Ovary (tissue), 3 donors: ENCODE results near the gene RCE1.

Source experiments
- CTCF ChIP-seq, 3 donors: fragments of 450-650 bp in 2 of 3; fragments of 200-600 bp in 1 of 3; IDR thresholded peaks; one replicate each; pipeline versions ENCODE4 v1.5.1 to v1.8.0; 2016 to 2022; ENCODE audit warnings: antibody characterized with exemption in 3 of 3, mild to moderate bottlenecking in 1 of 3
- POLR2A ChIP-seq: fragments of 450-650 bp; IDR thresholded peaks from one replicate; pipeline ENCODE4 v1.6.1; 2017; ENCODE audit warnings: antibody characterized with exemption, mild to moderate bottlenecking, moderate library complexity
- donor health status: DM: no; HTN: no; CAD: no.

- TF ChIP-seq CTCF (IDR thresholded peaks at IDR 0.05) (no peak), POLR2A (no peak)
Observed at GRCh38 chr11:66854231-66854661, 11.0 kb downstream of the RCE1 start.
